ENCODE results near the gene ELF5.

DNA sequence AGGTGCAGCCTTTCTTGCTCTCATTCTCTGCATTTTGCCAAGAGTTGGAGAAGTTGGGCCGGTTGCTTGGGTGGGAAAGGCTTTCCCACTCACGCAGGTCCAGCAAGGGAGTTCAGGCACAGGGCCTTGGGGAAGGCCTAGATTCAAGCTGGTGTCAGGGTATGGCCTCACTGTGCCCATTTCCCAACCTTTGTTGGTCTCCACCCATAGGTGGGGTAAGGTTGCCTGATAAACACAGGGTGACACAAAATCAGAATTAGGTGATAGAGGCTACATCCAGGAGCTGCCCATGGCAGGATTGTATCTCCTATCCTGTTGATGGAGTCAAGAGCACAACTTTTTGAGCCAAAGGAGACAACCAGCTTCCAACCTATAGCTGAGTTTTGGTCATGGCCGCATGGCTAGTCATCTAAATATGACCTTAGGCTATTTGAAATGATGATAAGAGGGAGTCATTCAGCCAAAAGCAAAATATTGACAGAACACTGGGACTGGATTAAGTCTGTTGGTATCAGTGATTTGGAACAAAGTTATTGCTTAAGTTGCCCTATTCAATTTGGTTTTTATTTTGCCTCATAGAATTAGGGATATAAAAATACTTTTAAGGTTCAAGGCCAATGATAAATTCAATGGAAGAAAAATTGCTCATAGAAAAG lies 54.0 kb downstream of the ELF5 start:
- no peak for TF ChIP-seq POLR2A (IDR thresholded peaks at IDR 0.05)
- TF ChIP-seq, protein P1, sequence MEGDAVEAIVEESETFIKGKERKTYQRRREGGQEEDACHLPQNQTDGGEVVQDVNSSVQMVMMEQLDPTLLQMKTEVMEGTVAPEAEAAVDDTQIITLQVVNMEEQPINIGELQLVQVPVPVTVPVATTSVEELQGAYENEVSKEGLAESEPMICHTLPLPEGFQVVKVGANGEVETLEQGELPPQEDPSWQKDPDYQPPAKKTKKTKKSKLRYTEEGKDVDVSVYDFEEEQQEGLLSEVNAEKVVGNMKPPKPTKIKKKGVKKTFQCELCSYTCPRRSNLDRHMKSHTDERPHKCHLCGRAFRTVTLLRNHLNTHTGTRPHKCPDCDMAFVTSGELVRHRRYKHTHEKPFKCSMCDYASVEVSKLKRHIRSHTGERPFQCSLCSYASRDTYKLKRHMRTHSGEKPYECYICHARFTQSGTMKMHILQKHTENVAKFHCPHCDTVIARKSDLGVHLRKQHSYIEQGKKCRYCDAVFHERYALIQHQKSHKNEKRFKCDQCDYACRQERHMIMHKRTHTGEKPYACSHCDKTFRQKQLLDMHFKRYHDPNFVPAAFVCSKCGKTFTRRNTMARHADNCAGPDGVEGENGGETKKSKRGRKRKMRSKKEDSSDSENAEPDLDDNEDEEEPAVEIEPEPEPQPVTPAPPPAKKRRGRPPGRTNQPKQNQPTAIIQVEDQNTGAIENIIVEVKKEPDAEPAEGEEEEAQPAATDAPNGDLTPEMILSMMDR (IDR thresholded peaks at IDR 0.05) = no peak

All from right lobe of liver (tissue), 4 donors.